Liver (tissue), 9 donors: ENCODE data around the gene TP53AIP1. TPM values are rescaled to one million over a fixed set of nuclear protein-coding genes. Genes with fewer than 3 reads are reported as not detected.

Source experiments
- DNase-seq: peaks from one replicate; pipeline ENCODE4 v3.0.0-alpha.2; 2017; ENCODE audit warnings: low spot score
- H3K27ac ChIP-seq, 2 donors: one replicate each; pipeline ENCODE4 v1.7.0; 2013; ENCODE audit warnings: inconsistent platforms in 2 of 2, low read length in 2 of 2, control low read depth in 1 of 2, low read depth in 1 of 2, mild to moderate bottlenecking in 1 of 2
- H3K27me3 ChIP-seq, 4 donors: one replicate each; pipeline versions ENCODE4 v1.6.1 to v1.7.0; 2013; ENCODE audit warnings: low read length in 3 of 4, inconsistent platforms in 1 of 4, mild to moderate bottlenecking in 1 of 4, moderate library complexity in 1 of 4; ENCODE audit not compliant: control insufficient read depth in 4 of 4, insufficient read depth in 4 of 4
- H3K36me3 ChIP-seq, 4 donors: one replicate each; pipeline versions ENCODE4 v1.6.1 to v1.7.0; 2013; ENCODE audit warnings: low read length in 3 of 4, mild to moderate bottlenecking in 3 of 4, low read depth in 1 of 4, moderate library complexity in 1 of 4; ENCODE audit not compliant: control insufficient read depth in 4 of 4, insufficient read depth in 3 of 4
- H3K4me1 ChIP-seq, 4 donors: one replicate each; pipeline versions ENCODE4 v1.6.1 to v1.7.0; 2013; ENCODE audit warnings: low read length in 3 of 4, mild to moderate bottlenecking in 3 of 4, moderate library complexity in 1 of 4; ENCODE audit not compliant: control insufficient read depth in 4 of 4, insufficient read depth in 4 of 4
- H3K4me3 ChIP-seq, 3 donors: one replicate each; pipeline versions ENCODE4 v1.6.1 to v1.7.0; 2013; ENCODE audit warnings: low read length in 3 of 3, control low read depth in 1 of 3, low read depth in 1 of 3, mild to moderate bottlenecking in 1 of 3
- H3K9ac ChIP-seq, 2 donors: one replicate each; pipeline ENCODE4 v1.7.0; 2013; ENCODE audit warnings: low read length in 2 of 2, mild to moderate bottlenecking in 2 of 2, moderate library complexity in 2 of 2, control low read depth in 1 of 2, low read depth in 1 of 2
- H3K9me3 ChIP-seq, 4 donors: one replicate each; pipeline versions ENCODE4 v1.6.1 to v1.7.0; 2013; ENCODE audit warnings: low read length in 3 of 4; ENCODE audit not compliant: control insufficient read depth in 4 of 4
- ATF3 ChIP-seq: IDR thresholded peaks from 2 replicates; pipeline ENCODE4 v1.6.1; 2016; ENCODE audit warnings: antibody characterized with exemption
- CTCF ChIP-seq: fragments of 150-350 bp; IDR thresholded peaks from 2 replicates; pipeline ENCODE4 v1.5.1; 2017; ENCODE audit warnings: improper control_type of control experiment, low read depth, low read length; ENCODE audit not compliant: missing input control
- EGR1 ChIP-seq, 2 donors: IDR thresholded peaks; 2 replicates each; pipeline ENCODE4 v1.6.1; 2016 to 2018; ENCODE audit warnings: antibody characterized with exemption in 2 of 2, low read depth in 2 of 2
- FOXA1 ChIP-seq: IDR thresholded peaks from 2 replicates; pipeline ENCODE4 v1.6.1; 2016; ENCODE audit warnings: antibody characterized with exemption
- FOXA2 ChIP-seq: IDR thresholded peaks from 2 replicates; pipeline ENCODE4 v1.6.1; 2016; ENCODE audit warnings: antibody characterized with exemption
- GABPA ChIP-seq, 2 donors: IDR thresholded peaks in 1 of 2; conservative IDR thresholded peaks in 1 of 2; 2 replicates each; pipeline ENCODE4 v1.6.1; 2016; ENCODE audit warnings: antibody characterized with exemption in 2 of 2, mild to moderate bottlenecking in 1 of 2, moderate library complexity in 1 of 2
- HNF4A ChIP-seq, 2 donors: conservative IDR thresholded peaks; 2 replicates each; pipeline ENCODE4 v1.6.1; 2016; ENCODE audit warnings: antibody characterized with exemption in 2 of 2, mild to moderate bottlenecking in 2 of 2
- HNF4G ChIP-seq: IDR thresholded peaks from 2 replicates; pipeline ENCODE4 v1.6.1; 2016; ENCODE audit warnings: antibody characterized with exemption
- JUND ChIP-seq, 2 donors: IDR thresholded peaks; 2 replicates each; pipeline ENCODE4 v1.6.1; 2016; ENCODE audit warnings: antibody characterized with exemption in 2 of 2
- MAX ChIP-seq: IDR thresholded peaks from 2 replicates; pipeline ENCODE4 v1.6.1; 2016; ENCODE audit warnings: antibody characterized with exemption
- NR2F2 ChIP-seq: IDR thresholded peaks from 2 replicates; pipeline ENCODE4 v1.6.1; 2016; ENCODE audit warnings: antibody characterized with exemption
- RAD21 ChIP-seq, 2 donors: IDR thresholded peaks; 2 replicates each; pipeline ENCODE4 v1.6.1; 2016; ENCODE audit warnings: antibody characterized with exemption in 2 of 2, mild to moderate bottlenecking in 2 of 2
- REST ChIP-seq: IDR thresholded peaks from 2 replicates; pipeline ENCODE4 v1.6.1; 2016; ENCODE audit warnings: antibody characterized with exemption, mild to moderate bottlenecking
- RXRA ChIP-seq, 2 donors: IDR thresholded peaks; 2 replicates each; pipeline ENCODE4 v1.6.1; 2017 to 2018; ENCODE audit warnings: antibody characterized with exemption in 2 of 2, mild to moderate bottlenecking in 1 of 2
- SP1 ChIP-seq: IDR thresholded peaks from 2 replicates; pipeline ENCODE4 v1.6.1; 2018; ENCODE audit warnings: antibody characterized with exemption, mild to moderate bottlenecking
- TAF1 ChIP-seq: conservative IDR thresholded peaks from 2 replicates; pipeline ENCODE4 v1.6.1; 2016; ENCODE audit warnings: antibody characterized with exemption, mild to moderate bottlenecking
- YY1 ChIP-seq: IDR thresholded peaks from 2 replicates; pipeline ENCODE4 v1.6.1; 2016; ENCODE audit warnings: antibody characterized with exemption, mild to moderate bottlenecking
- ZBTB33 ChIP-seq: IDR thresholded peaks from 2 replicates; pipeline ENCODE4 v1.6.1; 2016; ENCODE audit warnings: antibody characterized with exemption
- WGBS: extraction: QIAGEN DNeasy Blood & Tissue Kit; methylation state at CpG from one replicate; pipeline ENCODE4 v1.1.7; 2013; 5-methylcytosine and 5-hydroxymethylcytosine counted together
- polyA plus RNA-seq, 2 donors: library from polyadenylated mRNA; stranded (reverse) in 1 of 2; unstranded in 1 of 2; fragments of 200-250 nt in 1 of 2; fragments of >200 nt in 1 of 2; fragmentation: Nextera tagmentation in 1 of 2; extraction: Ambion mirVana in 1 of 2; gene quantifications; one replicate each; pipeline versions ENCODE4 v1.2.1 to v1.2.3, GENCODE V29; 2013 to 2015
- total RNA-seq, 2 donors: library from RNA; depleted of rRNA; stranded (reverse); fragments of >200 nt; gene quantifications; one replicate each; pipeline ENCODE4 v1.2.3, GENCODE V29; 2014
- donor health status: healthy.
- donor health status: healthy.
- donor health status: healthy.
- donor health status: healthy.
- donor health status: healthy.

Gene TP53AIP1
- total and polyA plus RNA-seq, 4 donors = 0.08 TPM; not detected in 3

- peaks cover 0 to 8% (median 3%) of the 10 kb centered on the region in 4 donors for H3K27me3 ChIP-seq
- WGBS = 65% methylated on average over 29 of the region's 29 CpGs
- H3K4me1 ChIP-seq = peaks cover 2 to 40% (median 33%) of the 10 kb centered on the region in 4 donors
- H3K9ac ChIP-seq = no peak overlapping the region
- TF ChIP-seq FOXA1 = no peak
- TF ChIP-seq SP1 = no peak
- TF ChIP-seq NR2F2 = no peak
- H3K9me3 ChIP-seq = no peaks in the 10 kb centered on the region
- no peak for DNase-seq
- no peak overlapping the region for H3K27ac ChIP-seq
- no peak overlapping the region for H3K4me3 ChIP-seq
- H3K36me3 ChIP-seq = no peaks in the 10 kb centered on the region
These were observed 40.8 kb downstream of the TP53AIP1 start for GRCh38 chr11:128901653-128902514.

GRCh38 chr11:128900468-128900867 is 42.2 kb downstream of the TP53AIP1 start:
- peaks cover 2 to 36% (median 32%) of the 10 kb centered on the region in 4 donors for H3K4me1 ChIP-seq
- no peaks in the 10 kb centered on the region for H3K9me3 ChIP-seq
- no peak overlapping the region for H3K27ac ChIP-seq
- H3K36me3 ChIP-seq = no peaks in the 10 kb centered on the region
- DNase-seq = no peak
- peak overlapping the region in 1 of 2 donors; percentile 13 for H3K9ac ChIP-seq
- WGBS = 28% methylated on average over 4 of the region's 4 CpGs
- peaks cover 0 to 6% (median 1%) of the 10 kb centered on the region in 4 donors for H3K27me3 ChIP-seq
- H3K4me3 ChIP-seq = no peak overlapping the region
- TF ChIP-seq JUND (IDR thresholded peaks at IDR 0.05) (peak in 1 of 2 donors; percentile 70), GABPA (IDR thresholded peaks at IDR 0.05 in 1 of 2, conservative IDR thresholded peaks at IDR 0.05 in 1 of 2) (peak in 1 of 2 donors; percentile 33), ATF3 (no peak), HNF4A (conservative IDR thresholded peaks at IDR 0.05) (peak; percentile 51 to 82), EGR1 (IDR thresholded peaks at IDR 0.05; ENCODE audit: low read depth in 2 of 2) (peak in 1 of 2 donors; percentile 80), REST (peak; percentile 65), FOXA2 (peak; percentile 78), RXRA (IDR thresholded peaks at IDR 0.05) (peak; percentile 70 to 90), HNF4G (no peak), MAX (peak; percentile 88), SP1 (peak; percentile 62), NR2F2 (peak; percentile 21), RAD21 (IDR thresholded peaks at IDR 0.05) (peak in 1 of 2 donors; percentile 18), ZBTB33 (peak; percentile 81), FOXA1 (peak; percentile 71), CTCF (no peak), YY1 (peak; percentile 71), TAF1 (no peak)
